Kidney (tissue), 14 donors: Measurements from ENCODE around the gene CASQ1. TPM values are rescaled to one million over a fixed set of nuclear protein-coding genes. Genes with fewer than 3 reads are reported as not detected.

Experiments used
- DNase-seq, 5 donors: peaks; one replicate each; pipeline ENCODE4 v3.0.0-alpha.2; 2013 to 2020
- FAIRE-seq: peaks from 2 replicates; lab custom pipeline; 2012; peaks lifted over from hg19 to GRCh38; lab: Jason Lieb, UNC
- H3K27ac ChIP-seq, 2 donors: one replicate each; pipeline ENCODE4 v1.7.0; 2013; ENCODE audit warnings: low read depth in 2 of 2, low read length in 2 of 2, inconsistent platforms in 1 of 2
- H3K27me3 ChIP-seq: one replicate; pipeline ENCODE4 v1.7.1; 2013; ENCODE audit warnings: low read length, inconsistent platforms; ENCODE audit not compliant: control insufficient read depth, insufficient read depth
- H3K36me3 ChIP-seq, 3 donors: one replicate each; pipeline versions ENCODE4 v1.7.0 to v1.7.1; 2013; ENCODE audit warnings: low read length in 3 of 3, control low read depth in 1 of 3, inconsistent platforms in 1 of 3; ENCODE audit not compliant: insufficient read depth in 3 of 3, control insufficient read depth in 2 of 3
- H3K4me1 ChIP-seq, 3 donors: one replicate each; pipeline versions ENCODE4 v1.7.0 to v1.7.1; 2013; ENCODE audit warnings: low read length in 3 of 3, inconsistent platforms in 1 of 3, low read depth in 1 of 3; ENCODE audit not compliant: control insufficient read depth in 2 of 3, insufficient read depth in 2 of 3
- H3K4me3 ChIP-seq, 3 donors: one replicate each; pipeline versions ENCODE4 v1.7.0 to v1.8.1; 2013; ENCODE audit warnings: low read length in 3 of 3, control low read depth in 1 of 3, inconsistent platforms in 1 of 3
- H3K9ac ChIP-seq, 3 donors: one replicate each; pipeline versions ENCODE4 v1.7.0 to v1.7.1; 2013; ENCODE audit warnings: low read length in 3 of 3, control low read depth in 1 of 3, inconsistent platforms in 1 of 3
- H3K9me3 ChIP-seq, 3 donors: one replicate each; pipeline versions ENCODE4 v1.7.0 to v1.7.1; 2013; ENCODE audit warnings: low read length in 3 of 3, control low read depth in 1 of 3, inconsistent platforms in 1 of 3; ENCODE audit not compliant: control insufficient read depth in 2 of 3, insufficient read depth in 1 of 3
- intact Hi-C: fragments of 100-400 bp; cut with DNase I; formaldehyde crosslinking; loops from one replicate; pipeline ENCODE4 v1.11.1; 2022
- polyA plus RNA-seq: library from polyadenylated mRNA; stranded (reverse); fragments of 350-450 nt; fragmentation: Illumina TruSeq; extraction: RNeasy Lipid Tissue Mini Kit (QIAGEN cat#74804); gene quantifications from one replicate; pipeline ENCODE4 v1.2.3, GENCODE V29; 2014; ENCODE audit warnings: low read depth, low replicate concordance; ENCODE audit not compliant: insufficient read depth
- total RNA-seq: library from RNA; stranded (reverse); fragmentation: NEBNext Ultra II Directional; extraction: Animal tissue kit (Norgen Biotek cat#: 25700); gene quantifications from one replicate; pipeline ENCODE4 v1.2.1, GENCODE V29; 2021
- TF ChIP-seq, protein P1 (sequence below): IDR thresholded peaks from 3 replicates; pipeline ENCODE4 v1.5.1; 2012; ENCODE audit warnings: mild to moderate bottlenecking, moderate library complexity, borderline replicate concordance; ENCODE audit not compliant: insufficient read depth; ENCODE audit errors: extremely low read depth
- donor health status: control.
- donor health status: control.
- donor health status: control.
- donor health status: control.
- donor health status: control.
- donor health status: DM: yes; HTN: yes; CAD: no.
- donor health status: Normal renal cell carcinoma (clear cell type).

The CASQ1 gene
- total and polyA plus RNA-seq, 2 donors from 2014 or later: 0.57 TPM; not detected in 1

DNA sequence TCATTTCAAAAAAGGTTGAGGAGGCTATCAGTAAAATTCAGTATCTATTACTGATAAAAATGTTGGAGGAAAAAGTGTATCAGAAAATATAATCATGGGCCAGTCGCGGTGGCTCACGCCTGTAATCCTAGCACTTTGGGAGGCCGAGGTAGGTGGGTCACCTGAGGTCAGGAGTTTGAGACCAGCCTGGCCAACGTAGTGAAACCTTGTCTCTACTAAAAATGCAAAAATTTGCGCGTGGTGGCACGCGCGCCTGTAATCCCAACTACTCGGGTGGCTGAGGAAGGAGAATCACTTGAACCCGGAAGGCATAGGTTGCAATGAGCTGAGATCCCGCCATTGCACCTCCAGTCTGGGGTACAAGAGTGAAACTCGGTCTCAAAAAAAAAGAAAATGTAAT lies 44.3 kb upstream of the CASQ1 start:
- Histone ChIP-seq H3K9ac (no peak overlapping the region), H3K27ac (no peak overlapping the region), H3K4me1 (no peaks in the 10 kb centered on the region), H3K9me3 (no peaks in the 10 kb centered on the region), H3K27me3 (no peaks in the 10 kb centered on the region), H3K4me3 (no peak overlapping the region), H3K36me3 (no peaks in the 10 kb centered on the region)
- TF ChIP-seq, protein P1, sequence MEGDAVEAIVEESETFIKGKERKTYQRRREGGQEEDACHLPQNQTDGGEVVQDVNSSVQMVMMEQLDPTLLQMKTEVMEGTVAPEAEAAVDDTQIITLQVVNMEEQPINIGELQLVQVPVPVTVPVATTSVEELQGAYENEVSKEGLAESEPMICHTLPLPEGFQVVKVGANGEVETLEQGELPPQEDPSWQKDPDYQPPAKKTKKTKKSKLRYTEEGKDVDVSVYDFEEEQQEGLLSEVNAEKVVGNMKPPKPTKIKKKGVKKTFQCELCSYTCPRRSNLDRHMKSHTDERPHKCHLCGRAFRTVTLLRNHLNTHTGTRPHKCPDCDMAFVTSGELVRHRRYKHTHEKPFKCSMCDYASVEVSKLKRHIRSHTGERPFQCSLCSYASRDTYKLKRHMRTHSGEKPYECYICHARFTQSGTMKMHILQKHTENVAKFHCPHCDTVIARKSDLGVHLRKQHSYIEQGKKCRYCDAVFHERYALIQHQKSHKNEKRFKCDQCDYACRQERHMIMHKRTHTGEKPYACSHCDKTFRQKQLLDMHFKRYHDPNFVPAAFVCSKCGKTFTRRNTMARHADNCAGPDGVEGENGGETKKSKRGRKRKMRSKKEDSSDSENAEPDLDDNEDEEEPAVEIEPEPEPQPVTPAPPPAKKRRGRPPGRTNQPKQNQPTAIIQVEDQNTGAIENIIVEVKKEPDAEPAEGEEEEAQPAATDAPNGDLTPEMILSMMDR: no peak
- DNase-seq (no peak), FAIRE-seq (no peak)
- intact Hi-C loops: no loop called here

DNA sequence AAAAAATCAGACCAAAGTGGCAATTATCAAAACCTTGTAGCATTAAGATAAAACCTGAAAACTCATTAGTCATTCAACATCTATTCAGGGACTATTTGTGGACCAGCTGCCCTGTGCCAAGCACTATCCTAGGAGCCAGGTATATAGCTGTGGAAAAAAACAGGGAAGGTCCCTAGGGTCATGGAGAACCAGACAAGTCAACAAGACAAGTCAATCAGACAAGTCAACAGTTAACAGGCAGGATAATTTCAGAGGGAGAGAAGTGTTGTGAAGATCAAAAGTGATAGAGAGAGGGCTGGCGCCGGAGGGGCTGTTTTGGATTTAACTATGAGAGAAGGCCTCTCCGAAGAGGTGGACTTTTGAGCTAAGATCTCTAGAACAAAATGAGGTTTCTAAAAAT lies 42.3 kb upstream of the CASQ1 start:
- no peak for DNase-seq
- Histone ChIP-seq H3K27me3 (no peaks in the 10 kb centered on the region), H3K4me1 (no peaks in the 10 kb centered on the region), H3K9me3 (no peaks in the 10 kb centered on the region), H3K9ac (no peak overlapping the region), H3K27ac (no peak overlapping the region), H3K36me3 (no peaks in the 10 kb centered on the region), H3K4me3 (no peak overlapping the region)
- TF ChIP-seq, protein P1: no peak
- intact Hi-C loops: no loop called here
- no peak for FAIRE-seq

DNA sequence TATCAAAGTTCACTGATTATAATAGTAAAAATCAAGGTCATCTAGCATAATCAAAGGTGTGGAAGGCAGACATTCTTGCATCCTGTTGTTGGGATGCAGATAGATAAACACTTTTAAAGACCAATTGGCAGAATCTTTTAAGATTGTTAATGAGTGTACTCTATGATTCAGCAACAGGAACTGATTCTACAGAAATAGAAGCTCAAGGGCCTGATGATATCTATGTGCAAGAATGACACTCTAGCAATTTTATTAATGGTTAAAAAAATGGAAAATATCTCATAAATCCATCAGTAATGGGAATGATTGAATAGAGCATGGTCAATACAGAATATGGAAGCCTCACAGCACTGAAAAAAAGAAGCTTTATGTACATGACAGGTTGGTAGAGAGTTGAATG lies 41.1 kb upstream of the CASQ1 start:
- FAIRE-seq (no peak), DNase-seq (no peak)
- intact Hi-C loops: no loop called here
- TF ChIP-seq, protein P1: no peak
- H3K27me3 ChIP-seq: no peaks in the 10 kb centered on the region
- no peak overlapping the region for H3K4me3 ChIP-seq
- H3K9ac ChIP-seq: no peak overlapping the region
- H3K27ac ChIP-seq: no peak overlapping the region
- no peaks in the 10 kb centered on the region for H3K9me3 ChIP-seq
- no peaks in the 10 kb centered on the region for H3K36me3 ChIP-seq
- H3K4me1 ChIP-seq: no peaks in the 10 kb centered on the region

DNA sequence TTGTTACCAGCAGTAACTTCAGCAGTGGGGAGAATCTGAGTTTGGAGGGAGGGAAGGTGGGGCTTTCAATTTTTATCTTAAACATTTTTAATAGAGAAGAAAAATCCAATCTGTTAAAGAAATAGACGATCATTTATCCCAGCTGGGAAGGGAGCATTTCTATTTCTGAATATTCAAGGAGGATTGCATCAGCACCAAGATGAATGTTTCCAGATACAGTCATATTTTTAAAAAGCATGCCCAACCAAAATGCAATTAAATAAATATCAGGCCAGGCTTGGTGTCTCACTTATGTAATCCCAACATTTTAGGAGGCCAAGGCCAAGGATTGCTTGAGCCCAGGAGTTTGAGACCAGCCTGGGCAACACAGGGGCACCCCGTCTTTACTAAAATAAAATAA lies 40.7 kb upstream of the CASQ1 start:
- DNase-seq (no peak), FAIRE-seq (no peak)
- Histone ChIP-seq H3K9me3 (no peaks in the 10 kb centered on the region), H3K36me3 (no peaks in the 10 kb centered on the region), H3K4me1 (no peaks in the 10 kb centered on the region), H3K4me3 (no peak overlapping the region), H3K27ac (no peak overlapping the region), H3K27me3 (no peaks in the 10 kb centered on the region), H3K9ac (no peak overlapping the region)
- TF ChIP-seq, protein P1: no peak
- intact Hi-C loops: no loop called here
